SU-DHL-6 (cell line): Measurements from ENCODE around the gene DCT.

Experiments used
- H2AFZ ChIP-seq: fragments of 200-600 bp; sonication (generic); 2 replicates; pipeline ENCODE4 v1.6.1; 2014; ENCODE audit warnings: low read depth, mild to moderate bottlenecking, moderate library complexity, mixed read lengths, antibody characterized with exemption, low read length; ENCODE audit not compliant: severe bottlenecking
- H3F3A ChIP-seq: fragments of 200-600 bp; shearing (Covaris generic); 2 replicates; pipeline ENCODE4 v1.6.0; 2016; ENCODE audit warnings: antibody characterized with exemption, mild to moderate bottlenecking; ENCODE audit not compliant: insufficient read depth
- H3K27ac ChIP-seq: fragments of 200-600 bp; sonication (generic); 2 replicates; pipeline ENCODE4 v1.5.1; 2016; ENCODE audit warnings: low read depth, mild to moderate bottlenecking, low read length, moderate library complexity, mixed read lengths
- H3K27me3 ChIP-seq: fragments of 200-600 bp; sonication (generic), shearing (Covaris generic); 2 replicates; pipeline ENCODE4 v1.6.0; 2014; ENCODE audit warnings: mild to moderate bottlenecking, low read length
- H3K36me3 ChIP-seq: fragments of 200-600 bp; sonication (generic); 2 replicates; pipeline ENCODE4 v1.6.1; 2014; ENCODE audit warnings: mild to moderate bottlenecking, low read length, mixed read lengths
- H3K4me2 ChIP-seq: fragments of 300-600, 200-600 bp; shearing (Covaris generic), sonication (generic); 2 replicates; pipeline ENCODE4 v1.6.0; 2014; ENCODE audit warnings: low read length, low read depth, mild to moderate bottlenecking; ENCODE audit not compliant: poor library complexity, severe bottlenecking
- H3K4me3 ChIP-seq: fragments of 200-600 bp; sonication (generic); 2 replicates; pipeline ENCODE4 v1.5.1; 2014; ENCODE audit warnings: antibody characterized with exemption, low read length, mild to moderate bottlenecking, mixed read lengths; ENCODE audit not compliant: insufficient read depth, poor library complexity, severe bottlenecking
- H3K79me2 ChIP-seq: fragments of 200-600 bp; sonication (generic); 2 replicates; pipeline ENCODE4 v1.6.1; 2014; ENCODE audit warnings: mild to moderate bottlenecking, low read length, moderate library complexity; ENCODE audit not compliant: insufficient read depth
- H3K9ac ChIP-seq: fragments of 200-600 bp; sonication (generic); 2 replicates; pipeline ENCODE4 v1.7.0; 2014; ENCODE audit warnings: mild to moderate bottlenecking, low read length
- H3K9me2 ChIP-seq: fragments of 200-600 bp; sonication (generic); replicated peaks from 2 replicates; pipeline ENCODE4 v1.6.1; 2014; ENCODE audit warnings: low read length; ENCODE audit not compliant: insufficient read depth
- H3K9me3 ChIP-seq: fragments of 200-600 bp; sonication (generic); 2 replicates; pipeline ENCODE4 v1.6.1; 2014; ENCODE audit warnings: low read length, mixed read lengths; ENCODE audit not compliant: insufficient read depth
- H4K20me1 ChIP-seq: fragments of 200-600 bp; sonication (generic); 2 replicates; pipeline ENCODE4 v1.6.1; 2014; ENCODE audit warnings: low read depth, mild to moderate bottlenecking, antibody characterized with exemption, low read length, moderate library complexity, mixed read lengths
- EZH2phosphoT487 ChIP-seq: fragments of 200-600 bp; sonication (generic), shearing (Covaris generic); conservative IDR thresholded peaks from 2 replicates; pipeline ENCODE4 v1.6.1; 2018; ENCODE audit warnings: mild to moderate bottlenecking, antibody characterized with exemption, low read length, moderate library complexity, mixed read lengths
- TF ChIP-seq, protein P1 (sequence below): fragments of 200-600 bp; sonication (generic); IDR thresholded peaks from one replicate; pipeline ENCODE4 v1.5.1; 2017; ENCODE audit warnings: antibody characterized with exemption, mild to moderate bottlenecking, low read length, moderate library complexity; ENCODE audit not compliant: insufficient read depth, poor library complexity, severe bottlenecking

DCT gene

DNA sequence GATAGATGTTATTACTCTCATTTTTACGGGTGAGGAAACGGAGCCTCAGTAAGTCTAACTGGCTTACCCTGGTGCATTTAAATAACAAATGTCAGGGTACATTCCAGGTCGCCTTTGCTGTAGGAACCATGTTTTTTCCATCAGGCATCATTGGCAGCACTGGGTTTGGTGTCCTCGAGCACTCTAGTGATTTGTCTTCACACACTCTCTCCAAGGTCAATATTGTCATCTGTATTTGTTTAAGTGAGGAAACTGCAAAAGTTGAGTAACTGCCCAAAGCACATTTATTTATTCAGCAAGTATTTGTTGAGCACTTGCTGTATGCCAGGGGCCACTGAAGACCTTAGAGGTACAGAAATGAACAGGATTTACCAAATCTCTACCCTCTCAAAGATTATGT is 78.6 kb downstream of the DCT start:
- Histone ChIP-seq H3K9me3 (no peaks in the 10 kb centered on the region), H2AFZ (no peak overlapping the region), H3K4me3 (no peak overlapping the region), H4K20me1 (no peaks in the 10 kb centered on the region), H3K79me2 (no peaks in the 10 kb centered on the region), H3K9me2 (no peaks in the 10 kb centered on the region), H3K27ac (no peak overlapping the region), H3K4me2 (no peak overlapping the region), H3K27me3 (no peaks in the 10 kb centered on the region), H3K9ac (no peak overlapping the region), H3K36me3 (no peaks in the 10 kb centered on the region), H3F3A (no peaks in the 10 kb centered on the region)
- TF ChIP-seq EZH2phosphoT487, result no peak
- TF ChIP-seq, protein P1, sequence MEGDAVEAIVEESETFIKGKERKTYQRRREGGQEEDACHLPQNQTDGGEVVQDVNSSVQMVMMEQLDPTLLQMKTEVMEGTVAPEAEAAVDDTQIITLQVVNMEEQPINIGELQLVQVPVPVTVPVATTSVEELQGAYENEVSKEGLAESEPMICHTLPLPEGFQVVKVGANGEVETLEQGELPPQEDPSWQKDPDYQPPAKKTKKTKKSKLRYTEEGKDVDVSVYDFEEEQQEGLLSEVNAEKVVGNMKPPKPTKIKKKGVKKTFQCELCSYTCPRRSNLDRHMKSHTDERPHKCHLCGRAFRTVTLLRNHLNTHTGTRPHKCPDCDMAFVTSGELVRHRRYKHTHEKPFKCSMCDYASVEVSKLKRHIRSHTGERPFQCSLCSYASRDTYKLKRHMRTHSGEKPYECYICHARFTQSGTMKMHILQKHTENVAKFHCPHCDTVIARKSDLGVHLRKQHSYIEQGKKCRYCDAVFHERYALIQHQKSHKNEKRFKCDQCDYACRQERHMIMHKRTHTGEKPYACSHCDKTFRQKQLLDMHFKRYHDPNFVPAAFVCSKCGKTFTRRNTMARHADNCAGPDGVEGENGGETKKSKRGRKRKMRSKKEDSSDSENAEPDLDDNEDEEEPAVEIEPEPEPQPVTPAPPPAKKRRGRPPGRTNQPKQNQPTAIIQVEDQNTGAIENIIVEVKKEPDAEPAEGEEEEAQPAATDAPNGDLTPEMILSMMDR, result no peak

DNA sequence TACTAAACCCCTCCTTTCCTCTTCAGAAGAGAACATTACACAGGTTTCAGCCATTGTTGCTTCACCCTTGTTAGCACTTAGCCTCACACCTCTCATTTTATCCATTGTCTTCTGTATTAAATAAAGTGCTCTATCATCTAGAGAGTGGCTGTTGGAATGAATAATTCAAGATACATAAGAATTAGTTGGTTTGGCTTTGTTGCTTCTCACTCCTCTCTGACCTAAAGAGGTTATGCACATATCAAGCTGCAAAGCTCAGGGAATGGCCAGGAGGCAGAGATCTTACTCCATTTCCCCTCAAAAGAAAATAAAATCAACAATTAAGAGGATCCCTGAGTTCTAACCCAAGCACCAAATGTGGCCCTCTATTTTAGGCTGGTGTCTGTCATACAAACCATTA is 79.7 kb downstream of the DCT start:
- Histone ChIP-seq H3K9me3 (no peaks in the 10 kb centered on the region), H3K4me3 (no peak overlapping the region), H3K27me3 (no peaks in the 10 kb centered on the region), H3K27ac (no peak overlapping the region), H3F3A (no peaks in the 10 kb centered on the region), H2AFZ (no peak overlapping the region), H3K36me3 (no peaks in the 10 kb centered on the region), H3K9ac (no peak overlapping the region), H3K9me2 (no peaks in the 10 kb centered on the region), H4K20me1 (no peaks in the 10 kb centered on the region), H3K79me2 (no peaks in the 10 kb centered on the region), H3K4me2 (no peak overlapping the region)
- TF ChIP-seq, protein P1, result no peak
- TF ChIP-seq EZH2phosphoT487, result no peak

DNA sequence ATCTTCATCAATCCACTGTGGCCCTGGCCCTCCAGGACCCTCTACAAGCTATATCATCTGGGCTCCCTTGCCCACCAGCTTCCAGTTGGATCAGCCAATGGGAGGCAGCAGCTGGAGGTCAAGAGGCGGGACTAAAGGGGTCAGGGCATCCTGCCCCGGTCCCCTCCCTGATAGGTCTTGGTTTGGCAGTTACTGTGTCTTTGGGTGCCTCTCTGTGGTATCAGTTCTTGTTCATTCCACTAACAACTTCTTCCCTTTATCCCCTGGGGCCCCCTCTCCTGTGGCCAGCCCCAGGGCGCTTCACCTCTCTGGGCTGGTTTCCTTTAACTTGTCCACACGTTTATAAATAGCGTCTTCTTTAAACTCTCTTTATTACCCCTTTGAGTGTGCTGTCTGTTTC is 83.6 kb downstream of the DCT start:
- H3F3A ChIP-seq, result no peaks in the 10 kb centered on the region
- H3K79me2 ChIP-seq, result no peaks in the 10 kb centered on the region
- no peak for TF ChIP-seq EZH2phosphoT487
- TF ChIP-seq, protein P1, result no peak
- no peaks in the 10 kb centered on the region for H3K9me3 ChIP-seq
- H3K27ac ChIP-seq, result no peak overlapping the region
- H3K9me2 ChIP-seq, result no peaks in the 10 kb centered on the region
- no peak overlapping the region for H3K9ac ChIP-seq
- no peaks in the 10 kb centered on the region for H3K27me3 ChIP-seq
- no peak overlapping the region for H3K4me3 ChIP-seq
- H2AFZ ChIP-seq, result no peak overlapping the region
- no peaks in the 10 kb centered on the region for H3K36me3 ChIP-seq
- H4K20me1 ChIP-seq, result no peaks in the 10 kb centered on the region
- H3K4me2 ChIP-seq, result no peak overlapping the region

DNA sequence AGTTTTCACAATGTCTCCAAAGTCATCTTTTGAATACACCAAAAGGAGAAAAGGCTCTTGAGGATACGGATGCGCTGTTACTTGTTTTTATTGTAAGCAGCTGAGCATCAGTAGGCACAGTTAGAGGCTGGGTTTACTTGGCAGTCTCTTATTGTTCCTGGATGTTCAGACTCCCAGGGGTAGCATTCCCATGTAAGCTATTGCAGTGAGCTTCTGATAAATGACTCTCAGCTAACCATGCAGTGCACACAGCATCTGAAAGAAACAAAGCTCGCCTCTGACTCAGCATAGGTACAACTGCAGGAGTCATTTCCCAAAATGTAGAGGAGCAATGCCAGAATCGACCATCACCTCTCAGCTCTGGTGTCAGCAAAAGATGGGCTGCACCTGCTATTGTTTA is 84.8 kb downstream of the DCT start:
- Histone ChIP-seq H3K27ac (no peak overlapping the region), H4K20me1 (no peaks in the 10 kb centered on the region), H3K9ac (no peak overlapping the region), H3K4me3 (no peak overlapping the region), H3K9me3 (no peaks in the 10 kb centered on the region), H2AFZ (no peak overlapping the region), H3K36me3 (no peaks in the 10 kb centered on the region), H3K79me2 (no peaks in the 10 kb centered on the region), H3K4me2 (no peak overlapping the region), H3K9me2 (no peaks in the 10 kb centered on the region), H3F3A (no peaks in the 10 kb centered on the region), H3K27me3 (no peaks in the 10 kb centered on the region)
- TF ChIP-seq, protein P1, result no peak
- TF ChIP-seq EZH2phosphoT487, result no peak
